ENCODE measurements around the gene PI4KB.

GRCh38 chr1:151336556-151336955, 9.3 kb upstream of the PI4KB start:
- TF ChIP-seq CTCF (IDR thresholded peaks at IDR 0.05; ENCODE audit: low read depth, low read length, poor library complexity, severe bottlenecking): no peak
- TF ChIP-seq EZH2phosphoT487 (IDR thresholded peaks at IDR 0.05; ENCODE audit: borderline replicate concordance, low read length): no peak
